Measurements from ENCODE around the gene KIF5C.

KIF5C gene

GRCh38 chr2:149015926-149016563 is 141.0 kb downstream of the KIF5C start:
- no peak for DNase-seq (ENCODE audit: low read depth in 2 of 2)

- DNase-seq (ENCODE audit: low read depth in 2 of 2), result peak; percentile 58 to 61
Observed at GRCh38 chr2:149017116-149017985, 142.3 kb downstream of the KIF5C start.

- no peak for DNase-seq (ENCODE audit: low read depth in 2 of 2)
Observed at GRCh38 chr2:149018981-149019380, 144.0 kb downstream of the KIF5C start.

GRCh38 chr2:149019768-149020167 is 144.7 kb downstream of the KIF5C start:
- no peak for DNase-seq (ENCODE audit: low read depth in 2 of 2)

- DNase-seq (ENCODE audit: low read depth in 2 of 2), result no peak
Observed at GRCh38 chr2:149020432-149020851, 145.4 kb downstream of the KIF5C start.

GRCh38 chr2:149021271-149021719 is 146.3 kb downstream of the KIF5C start:
- no peak for DNase-seq (ENCODE audit: low read depth in 2 of 2)

GRCh38 chr2:149021761-149022160 is 146.7 kb downstream of the KIF5C start:
- DNase-seq (ENCODE audit: low read depth in 2 of 2), result no peak

- DNase-seq (ENCODE audit: low read depth in 2 of 2), result no peak
Observed at GRCh38 chr2:149023091-149023490, 148.1 kb downstream of the KIF5C start.

- no peak for DNase-seq (ENCODE audit: low read depth in 2 of 2)
Observed at GRCh38 chr2:149027590-149028250, 152.7 kb downstream of the KIF5C start.

GRCh38 chr2:149028377-149028776 is 153.3 kb downstream of the KIF5C start:
- DNase-seq (ENCODE audit: low read depth in 2 of 2), result no peak

GRCh38 chr2:149028891-149029290 is 153.9 kb downstream of the KIF5C start:
- DNase-seq (ENCODE audit: low read depth in 2 of 2), result no peak

- no peak for DNase-seq (ENCODE audit: low read depth in 2 of 2)
Observed at GRCh38 chr2:149029307-149029965, 154.4 kb downstream of the KIF5C start.

GRCh38 chr2:149031396-149031795 is 156.4 kb downstream of the KIF5C start:
- DNase-seq (ENCODE audit: low read depth in 2 of 2), result no peak

GRCh38 chr2:149033716-149034115 is 158.7 kb downstream of the KIF5C start:
- no peak for DNase-seq (ENCODE audit: low read depth in 2 of 2)

- DNase-seq (ENCODE audit: low read depth in 2 of 2), result no peak
Observed at GRCh38 chr2:149034406-149034805, 159.4 kb downstream of the KIF5C start.

GRCh38 chr2:149036507-149037293 is 161.7 kb downstream of the KIF5C start:
- DNase-seq (ENCODE audit: low read depth in 2 of 2), result no peak

- DNase-seq (ENCODE audit: low read depth in 2 of 2), result no peak
Observed at GRCh38 chr2:149037851-149038250, 162.8 kb downstream of the KIF5C start.

GRCh38 chr2:149038442-149039212 is 163.6 kb downstream of the KIF5C start, which contains the start of gene LYPD6B:
LYPD6B (plus strand) TSS chr2:149038699; CDS start chr2:149130949, 92,250 bp downstream.
- no peak for DNase-seq (ENCODE audit: low read depth in 2 of 2)

- no peak for DNase-seq (ENCODE audit: low read depth in 2 of 2)
Observed at GRCh38 chr2:149039213-149039724, 164.2 kb downstream of the KIF5C start.

- DNase-seq (ENCODE audit: low read depth in 2 of 2), result peak; percentile 20 to 52
Observed at GRCh38 chr2:149040451-149040850, 165.4 kb downstream of the KIF5C start.
